PC-9 (cell line): Measurements from ENCODE around the gene LIAS. TPM values are rescaled to one million over a fixed set of nuclear protein-coding genes. Genes with fewer than 3 reads are reported as not detected.

ENCODE experiments used
- BruUV-seq: library from RNA; stranded (reverse); fragments of 400-500 nt; replicated peaks from 2 replicates; lab custom pipeline; 2021; lab: Mats Ljungman, UMichigan
- CTCF ChIA-PET: fragments of 300-600 bp; sonication (Branson Sonifier 250); formaldehyde crosslinking; loops from one replicate; lab custom pipeline; 2022; ENCODE audit warnings: antibody characterized with exemption; lab: Charles Lee
- POLR2A ChIA-PET: fragments of 300-600 bp; sonication (Branson Sonifier 250); formaldehyde crosslinking; loops from one replicate; lab custom pipeline; 2022; ENCODE audit warnings: antibody characterized with exemption; ENCODE audit not compliant: unreplicated experiment; lab: Charles Lee
- DNase-seq, 2 experiments: peaks; one replicate each; pipeline versions ENCODE4 v3.0.0 to v3.0.0-alpha.2; 2015 to 2022; ENCODE audit warnings: mixed read lengths in 1 of 2
- H2AFZ ChIP-seq: fragments of 200-600 bp; sonication (generic); 2 replicates; pipeline ENCODE4 v1.8.1; 2017; ENCODE audit warnings: antibody characterized with exemption
- H3F3A ChIP-seq: fragments of 200-600 bp; sonication (generic); 2 replicates; pipeline ENCODE4 v1.8.1; 2017; ENCODE audit warnings: antibody characterized with exemption, mild to moderate bottlenecking, low read depth; ENCODE audit not compliant: insufficient read depth
- H3K27ac ChIP-seq: fragments of 200-600 bp; sonication (generic); 2 replicates; pipeline ENCODE4 v1.6.1; 2016; ENCODE audit warnings: mixed run types
- H3K27me3 ChIP-seq: fragments of 200-600 bp; sonication (generic); 2 replicates; pipeline ENCODE4 v1.6.1; 2016; ENCODE audit warnings: low read depth, mixed run types; ENCODE audit not compliant: insufficient read depth
- H3K36me3 ChIP-seq: fragments of 200-600 bp; sonication (generic); 2 replicates; pipeline ENCODE4 v1.6.1; 2016; ENCODE audit warnings: low read depth, mixed run types
- H3K4me1 ChIP-seq: fragments of 200-600 bp; sonication (generic); replicated peaks from 2 replicates; pipeline ENCODE4 v1.6.1; 2016; ENCODE audit warnings: mixed run types; ENCODE audit not compliant: insufficient read depth
- H3K4me2 ChIP-seq: fragments of 200-600 bp; sonication (generic); 2 replicates; pipeline ENCODE4 v1.6.1; 2017; ENCODE audit warnings: mixed run types
- H3K4me3 ChIP-seq: fragments of 200-600 bp; sonication (generic); 2 replicates; pipeline ENCODE4 v1.6.1; 2016; ENCODE audit warnings: mixed run types
- H3K79me2 ChIP-seq: fragments of 200-600 bp; sonication (generic); 2 replicates; pipeline ENCODE4 v1.6.1; 2017; ENCODE audit warnings: low read depth, mixed run types
- H3K9me2 ChIP-seq: fragments of 200-600 bp; sonication (generic); 2 replicates; pipeline ENCODE4 v1.8.1; 2017; ENCODE audit warnings: mild to moderate bottlenecking; ENCODE audit not compliant: insufficient read depth
- H3K9me3 ChIP-seq: fragments of 200-600 bp; sonication (generic); 2 replicates; pipeline ENCODE4 v1.8.1; 2016; ENCODE audit warnings: low read depth; ENCODE audit not compliant: insufficient read depth
- H4K20me1 ChIP-seq: fragments of 200-600 bp; sonication (generic); 2 replicates; pipeline ENCODE4 v1.8.1; 2017; ENCODE audit not compliant: insufficient read depth
- CTCF ChIP-seq: fragments of 200-600 bp; sonication (generic); conservative IDR thresholded peaks from 2 replicates; pipeline ENCODE4 v1.6.1; 2017; ENCODE audit warnings: mixed run types, antibody characterized with exemption, mild to moderate bottlenecking, moderate library complexity
- EZH2 ChIP-seq: fragments of 200-600 bp; sonication (generic); IDR thresholded peaks from 2 replicates; pipeline ENCODE4 v1.8.0; 2017; ENCODE audit warnings: antibody characterized with exemption, low read depth
- intact Hi-C: fragments of 100-400 bp; cut with micrococcal nuclease; formaldehyde crosslinking; loops from one replicate; pipeline ENCODE4 v1.10.0; 2022; ENCODE audit not compliant: unreplicated experiment
- total RNA-seq: library from RNA; stranded (reverse); gene quantifications from 2 replicates; pipeline ENCODE4 v1.2.3, GENCODE V29; 2021

Gene LIAS
- total RNA-seq, 1 experiment from 2014 or later = 16.4 TPM

- DNase-seq = no peak
- no peaks in the 10 kb centered on the region for H3K4me1 ChIP-seq
- H3K9me2 ChIP-seq = no peaks in the 10 kb centered on the region
- H3K9me3 ChIP-seq = no peaks in the 10 kb centered on the region
- H3K4me2 ChIP-seq = no peak overlapping the region
- no TSS peak for BruUV-seq
- H3K79me2 ChIP-seq = no peaks in the 10 kb centered on the region
- no peaks in the 10 kb centered on the region for H3K36me3 ChIP-seq
- intact Hi-C loops = no loop called here
- no peak overlapping the region for H2AFZ ChIP-seq
- H3F3A ChIP-seq = no peaks in the 10 kb centered on the region
- H3K27ac ChIP-seq = no peak overlapping the region
- TF ChIP-seq CTCF = no peak; the same call in 1 of the 2 replicates
- no peak for TF ChIP-seq EZH2
- no peaks in the 10 kb centered on the region for H4K20me1 ChIP-seq
- no peaks in the 10 kb centered on the region for H3K27me3 ChIP-seq
- H3K4me3 ChIP-seq = no peak overlapping the region
- ChIA-PET CTCF (no interaction called here), POLR2A (no interaction called here)
These were observed 22.9 kb upstream of the LIAS start for GRCh38 chr4:39435659-39436563.

- CTCF ChIA-PET = no interaction called here
- Histone ChIP-seq H3K9me3 (no peaks in the 10 kb centered on the region), H3K79me2 (no peaks in the 10 kb centered on the region), H3K4me2 (no peak overlapping the region), H2AFZ (no peak overlapping the region), H4K20me1 (no peaks in the 10 kb centered on the region), H3K27ac (no peak overlapping the region), H3K4me1 (no peaks in the 10 kb centered on the region), H3K36me3 (no peaks in the 10 kb centered on the region), H3K27me3 (no peaks in the 10 kb centered on the region), H3F3A (peaks cover 4% of the 10 kb centered on the region; the same call in 1 of the 2 replicates), H3K9me2 (no peaks in the 10 kb centered on the region), H3K4me3 (no peak overlapping the region)
- no TSS peak for BruUV-seq
- no peak for DNase-seq
- POLR2A ChIA-PET = interaction anchor here (0.6 kb wide), 1 partner anchor 206 kb away, joined by 4 read pairs; no protein-coding TSS in a partner anchor
- TF ChIP-seq EZH2 = no peak
- TF ChIP-seq CTCF = no peak
- intact Hi-C loops = no loop called here
These were observed 17.3 kb upstream of the LIAS start for GRCh38 chr4:39441593-39441992.

GRCh38 chr4:39442998-39443397, 15.9 kb upstream of the LIAS start:
- no peak for DNase-seq
- no peak overlapping the region for H3K4me3 ChIP-seq
- no TSS peak for BruUV-seq
- no peaks in the 10 kb centered on the region for H3K36me3 ChIP-seq
- no peak overlapping the region for H2AFZ ChIP-seq
- no peak overlapping the region for H3K4me2 ChIP-seq
- no peaks in the 10 kb centered on the region for H3K79me2 ChIP-seq
- POLR2A ChIA-PET = no interaction called here
- TF ChIP-seq EZH2 (no peak), CTCF (no peak)
- no peak overlapping the region for H3K27ac ChIP-seq
- H3F3A ChIP-seq = peaks cover 7% of the 10 kb centered on the region
- CTCF ChIA-PET = no interaction called here
- no peaks in the 10 kb centered on the region for H3K4me1 ChIP-seq
- intact Hi-C loops = no loop called here
- H3K9me2 ChIP-seq = no peaks in the 10 kb centered on the region
- H4K20me1 ChIP-seq = no peaks in the 10 kb centered on the region
- no peaks in the 10 kb centered on the region for H3K27me3 ChIP-seq
- H3K9me3 ChIP-seq = no peaks in the 10 kb centered on the region
